Measurements from ENCODE around the gene FNIP1.
"Not testable (repeated sequence)": the region's sequence is repeated elsewhere in the genome, so short reads cannot be mapped to it uniquely, and the experiment has no call there.

The FNIP1 gene

DNA sequence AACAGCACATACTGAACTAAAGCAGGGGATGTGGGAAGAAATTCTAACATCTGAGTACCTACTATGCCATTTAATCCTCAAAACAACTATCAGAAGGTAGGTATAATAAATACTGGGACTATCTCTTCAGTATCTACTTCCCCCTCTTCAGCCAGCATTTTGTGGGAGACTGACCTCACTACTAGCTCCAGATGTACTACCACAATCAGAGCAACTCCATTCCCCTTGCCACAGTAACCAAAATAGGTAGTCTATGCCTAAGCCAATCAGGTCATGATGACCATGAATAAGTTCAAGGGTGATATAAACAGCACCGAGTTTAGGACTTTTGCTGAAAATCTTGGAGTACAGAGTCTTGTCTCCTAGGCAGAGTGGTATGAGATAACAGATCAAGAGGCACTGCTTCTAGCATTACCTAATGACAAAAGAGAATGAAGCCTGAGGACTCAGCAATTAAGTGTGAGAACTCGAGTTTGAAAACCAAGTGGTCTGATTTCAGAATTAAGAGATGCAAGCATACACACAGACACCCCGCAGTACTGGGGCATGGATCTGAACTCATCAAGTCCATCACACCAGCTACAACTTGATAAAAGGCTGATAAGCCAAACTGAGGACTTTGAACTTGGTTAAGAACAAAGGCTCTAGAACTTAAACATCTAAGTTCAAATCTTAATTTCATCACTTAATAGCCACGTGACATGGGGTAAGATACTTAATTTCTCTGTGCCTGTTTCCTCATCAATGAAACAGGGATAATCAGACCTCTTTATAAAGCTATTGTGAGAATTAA lies 9.7 kb downstream of the FNIP1 start:
- DNase-seq, result no peak

DNA sequence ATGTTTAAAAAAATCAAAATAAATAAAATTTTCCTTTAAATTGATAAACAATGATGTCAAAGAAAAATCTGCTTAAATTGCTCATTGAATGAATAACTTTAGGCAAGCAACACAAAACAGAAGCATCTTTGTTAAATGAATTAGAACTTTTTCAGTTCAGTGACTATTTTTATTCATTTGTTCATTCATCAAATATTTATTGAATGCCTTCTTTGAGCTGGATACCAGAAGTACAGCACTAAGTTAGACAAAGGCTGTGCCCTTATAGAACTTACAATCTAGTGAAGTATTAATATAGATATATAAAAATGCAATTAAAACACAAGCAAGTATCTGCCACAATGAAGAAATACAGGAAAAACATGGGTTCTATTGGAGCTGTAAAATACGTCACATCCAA lies 10.8 kb downstream of the FNIP1 start:
- no peak for DNase-seq

DNA sequence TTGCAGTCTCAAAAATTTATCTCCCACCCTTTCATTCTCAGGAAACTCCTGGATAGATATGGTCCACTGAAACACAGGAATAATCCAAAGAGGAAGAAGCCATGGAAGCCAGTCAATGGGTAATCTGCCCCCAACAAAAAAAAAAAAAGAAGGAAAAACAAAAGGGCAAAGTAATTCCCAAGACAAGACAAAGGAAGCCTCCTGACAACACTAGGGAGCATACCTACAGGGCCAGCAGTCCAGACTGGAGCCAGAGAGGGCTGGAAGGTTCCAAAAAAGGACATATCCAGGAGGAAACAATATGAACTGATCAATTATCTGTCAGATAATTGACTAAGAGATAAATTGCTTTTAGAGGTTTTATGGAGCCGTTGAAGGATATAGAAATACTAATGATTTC lies 12.9 kb downstream of the FNIP1 start:
- DNase-seq, result no peak

DNA sequence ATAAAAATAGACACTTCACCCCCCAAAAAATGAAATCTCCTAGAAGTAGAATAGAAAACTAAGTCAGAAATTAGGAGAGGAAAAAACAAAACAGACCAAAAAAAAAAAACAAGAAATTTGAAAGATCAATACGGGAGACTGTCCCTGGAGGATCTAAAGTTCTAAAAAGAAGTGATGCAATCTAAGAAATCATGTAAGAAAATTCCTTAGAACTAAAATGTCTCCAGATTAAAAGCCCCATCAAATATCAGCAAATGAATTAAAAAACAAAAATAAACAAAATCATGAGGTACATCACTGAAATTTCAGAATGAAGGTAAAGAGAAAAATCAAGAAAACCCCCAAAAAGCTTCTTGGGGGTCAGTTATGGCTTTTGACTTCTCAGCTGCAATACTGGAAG lies 13.5 kb downstream of the FNIP1 start:
- DNase-seq, result no peak

DNA sequence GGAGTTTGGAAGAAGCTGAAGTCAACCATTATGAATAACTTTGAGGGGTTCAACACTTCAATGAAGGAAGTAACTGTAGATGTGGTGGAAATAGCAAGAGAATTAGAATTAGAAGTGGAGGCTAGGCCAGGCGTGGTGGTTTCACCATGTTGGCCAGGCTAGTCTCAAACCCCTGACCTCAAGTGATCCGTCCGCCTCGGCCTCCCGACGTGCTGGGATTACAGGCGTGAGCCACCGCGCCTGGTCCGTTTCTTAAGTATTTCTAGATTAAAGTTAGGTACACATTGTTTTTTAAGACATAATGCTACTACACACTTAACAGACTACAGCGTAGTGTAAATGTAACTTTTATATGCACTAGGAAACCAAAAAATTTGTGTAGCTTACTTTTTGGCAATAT lies 14.1 kb downstream of the FNIP1 start:
- DNase-seq, result no peak

DNA sequence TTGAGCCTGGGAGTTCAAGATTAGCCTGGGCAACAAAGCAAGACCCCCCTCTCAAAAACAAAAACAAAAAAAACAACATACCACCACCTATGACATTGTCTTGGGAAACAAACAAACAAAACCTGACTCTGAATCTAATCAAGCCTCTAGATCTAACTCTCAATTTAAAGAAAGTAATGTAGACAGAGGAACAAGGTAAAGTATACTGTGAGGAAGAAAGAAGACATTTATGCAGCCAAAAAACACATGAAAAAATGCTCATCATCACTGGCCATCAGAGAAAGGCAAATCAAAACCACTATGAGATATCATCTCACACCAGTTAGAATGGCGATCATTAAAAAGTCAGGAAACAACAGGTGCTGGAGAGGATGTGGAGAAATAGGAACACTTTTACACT lies 18.7 kb downstream of the FNIP1 start:
- not testable (repeated sequence) for DNase-seq

DNA sequence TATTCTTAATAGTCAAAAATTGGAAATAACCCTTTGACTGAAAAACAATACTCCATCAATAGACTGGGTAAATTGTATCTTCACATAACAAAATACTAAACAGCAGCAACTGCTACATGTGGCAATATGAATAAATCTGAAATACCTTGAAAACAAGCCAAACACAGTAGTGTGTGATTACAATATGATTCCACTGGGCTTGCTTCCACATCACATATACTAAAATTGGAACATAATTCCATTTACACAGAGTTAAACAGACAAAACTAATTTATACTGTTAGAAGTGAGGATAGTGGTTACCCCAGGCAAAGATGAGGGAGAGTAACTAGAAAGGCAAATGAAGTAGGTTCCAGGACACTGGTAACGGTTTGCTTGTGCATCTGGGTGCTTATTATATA lies 20.4 kb downstream of the FNIP1 start:
- no peak for DNase-seq

DNA sequence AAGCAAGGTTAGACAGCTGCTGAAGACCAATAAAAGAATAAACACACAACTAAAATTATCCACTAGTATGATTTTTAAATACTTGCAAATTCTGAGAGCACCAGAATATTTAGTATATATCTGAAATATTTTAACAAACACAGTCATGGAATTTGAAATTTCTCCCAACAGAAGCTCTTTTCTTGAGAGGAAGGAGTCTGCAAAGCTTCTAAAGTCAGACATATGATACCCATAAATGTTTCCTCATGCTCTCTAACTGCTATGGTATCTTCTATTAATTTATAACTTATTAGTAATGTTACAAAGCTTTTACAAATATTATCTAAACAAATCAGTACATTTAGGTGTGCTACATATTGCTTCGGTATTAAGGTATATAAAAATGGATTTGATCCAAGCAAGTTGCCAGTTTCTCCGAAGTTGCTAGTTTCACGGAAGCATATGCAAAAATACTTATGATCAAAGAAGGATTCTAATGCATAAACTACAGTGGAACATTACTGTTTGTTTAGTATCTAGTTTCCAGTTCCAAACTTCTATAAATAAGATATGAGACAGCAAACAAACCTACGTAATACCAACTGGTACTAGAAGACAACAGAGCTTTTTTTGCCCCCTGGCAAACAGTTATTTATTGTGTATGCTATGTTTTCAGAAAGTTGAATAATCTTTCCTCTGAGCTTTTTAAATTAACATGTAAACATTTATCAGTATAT lies 22.0 kb downstream of the FNIP1 start:
- no peak for DNase-seq

DNA sequence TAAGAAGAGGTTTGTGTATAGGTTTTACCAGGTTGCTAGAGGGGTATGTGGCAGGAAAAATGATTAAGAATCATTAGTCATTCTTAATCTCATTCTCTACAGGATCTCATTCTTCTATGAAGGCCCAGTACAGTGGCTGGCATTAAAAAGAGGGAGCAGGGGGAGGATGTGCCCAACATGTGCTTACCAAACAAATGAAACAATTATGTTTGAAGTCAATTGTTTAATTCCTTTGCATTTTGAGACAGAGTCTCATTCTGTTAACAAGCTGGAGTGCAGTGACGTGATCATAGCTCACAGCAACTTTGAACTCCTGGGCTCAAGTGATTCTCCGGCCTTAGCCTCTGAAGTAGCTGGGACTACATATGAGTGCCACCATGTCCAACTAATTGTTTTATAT lies 23.0 kb downstream of the FNIP1 start:
- DNase-seq, result no peak

DNA sequence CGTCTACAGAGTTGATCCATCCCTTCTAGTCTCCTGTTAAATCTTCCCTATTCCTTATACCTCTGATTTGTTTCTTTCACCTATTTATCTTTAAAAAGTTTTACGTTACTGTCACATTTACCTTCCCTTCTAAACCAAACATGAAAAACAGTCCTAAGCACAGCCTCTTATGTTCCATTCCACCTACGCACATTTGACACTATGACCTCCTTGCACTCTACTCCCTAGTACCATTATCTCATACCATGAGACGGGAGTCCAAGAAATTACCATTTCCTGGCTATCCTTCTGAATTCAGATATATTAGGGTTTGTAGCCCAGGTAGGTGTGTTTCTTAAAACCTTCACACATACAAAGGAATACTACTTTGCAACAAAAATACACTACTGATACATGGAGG lies 25.1 kb downstream of the FNIP1 start:
- DNase-seq, result no peak

DNA sequence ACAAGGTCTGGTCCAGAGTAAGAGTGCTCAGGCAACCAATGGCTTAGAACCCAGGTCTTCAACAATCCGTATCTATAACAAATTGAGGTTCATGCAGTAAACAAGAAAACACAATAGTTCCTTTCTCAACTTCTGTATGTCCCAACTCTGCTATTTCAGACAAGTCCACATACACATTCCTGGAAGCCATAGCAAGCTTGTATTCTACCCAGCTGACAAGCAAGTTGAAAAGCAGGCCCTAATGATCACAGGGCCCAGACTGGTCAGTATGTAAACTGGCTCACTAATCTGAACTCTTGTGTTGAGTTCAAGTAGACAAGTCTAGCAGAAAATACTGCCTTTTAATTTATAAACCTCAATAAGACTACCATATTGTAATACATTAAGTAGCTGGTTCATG lies 26.9 kb downstream of the FNIP1 start:
- DNase-seq, result no peak

DNA sequence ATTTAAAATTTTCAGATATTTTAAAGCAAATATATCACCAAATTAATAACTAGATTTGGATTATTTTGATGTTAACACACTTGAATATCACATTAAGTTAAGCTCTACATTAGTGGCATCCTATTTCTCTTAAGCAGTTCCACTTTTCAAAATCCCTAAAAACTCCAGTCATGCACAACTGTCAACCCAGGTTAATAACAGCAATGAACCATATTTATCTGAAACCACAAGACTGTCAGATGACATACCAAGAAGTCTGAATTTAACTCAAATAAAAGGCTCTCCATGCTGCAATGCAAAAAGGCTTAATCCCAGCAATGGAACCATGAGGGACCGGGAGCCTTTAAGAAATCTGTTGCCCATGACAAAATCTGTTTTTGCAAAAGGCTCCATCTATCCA lies 27.5 kb downstream of the FNIP1 start:
- DNase-seq, result no peak

DNA sequence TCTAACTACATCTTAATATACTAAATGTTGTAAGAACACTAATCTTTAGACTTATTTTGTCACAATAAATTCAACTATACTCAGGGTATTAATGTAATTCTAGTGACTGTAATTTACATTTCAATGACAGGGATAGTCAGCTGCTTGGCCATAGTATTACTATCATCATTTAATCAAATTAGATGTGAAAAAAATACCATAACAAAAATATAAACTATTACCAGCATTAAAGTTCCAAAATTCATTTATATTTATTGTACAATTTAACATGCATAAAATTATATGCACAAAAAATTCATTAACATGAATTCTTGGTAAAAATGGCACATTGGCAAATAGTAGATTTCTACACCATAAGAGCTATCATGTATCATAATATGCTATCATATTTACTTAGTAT lies 28.9 kb downstream of the FNIP1 start:
- DNase-seq, result no peak

DNA sequence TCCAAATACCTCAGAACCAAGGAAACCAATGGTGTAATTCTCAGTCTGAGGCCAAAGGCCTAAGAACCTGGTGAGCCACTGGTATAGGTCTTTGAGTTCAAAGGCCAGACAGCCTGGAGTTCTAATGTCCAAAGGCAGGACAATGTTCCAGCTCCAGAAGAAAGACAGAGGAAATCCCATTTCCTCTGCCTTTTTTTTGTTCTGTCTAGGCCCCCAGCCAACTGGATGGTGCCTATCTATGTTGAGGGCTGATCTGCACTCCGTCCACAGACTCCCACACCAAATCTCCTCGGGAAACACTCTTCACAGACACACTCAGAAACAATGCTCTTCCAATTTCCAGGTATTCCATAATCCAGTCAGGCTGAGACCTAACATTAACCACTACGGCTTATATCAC lies 30.1 kb downstream of the FNIP1 start:
- no peak for DNase-seq

DNA sequence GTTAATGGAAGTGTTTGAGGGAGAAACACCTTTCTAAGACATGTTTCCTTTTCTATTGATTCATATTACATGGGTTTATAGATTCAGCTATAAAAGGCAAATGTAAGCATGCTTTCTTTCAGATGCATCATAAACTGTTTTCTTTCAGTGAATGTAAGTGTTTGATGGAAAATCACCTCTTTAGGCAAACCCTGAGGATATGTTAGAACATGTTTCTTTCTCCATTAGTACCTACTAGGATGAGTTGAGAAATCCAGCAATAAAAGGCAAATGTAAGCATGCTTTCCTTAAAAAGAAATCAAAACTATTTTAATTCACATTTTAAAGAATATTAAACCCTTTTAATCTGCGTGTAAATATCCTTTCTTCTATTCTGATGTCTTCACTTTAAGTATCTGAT lies 31.6 kb downstream of the FNIP1 start:
- DNase-seq, result no peak

DNA sequence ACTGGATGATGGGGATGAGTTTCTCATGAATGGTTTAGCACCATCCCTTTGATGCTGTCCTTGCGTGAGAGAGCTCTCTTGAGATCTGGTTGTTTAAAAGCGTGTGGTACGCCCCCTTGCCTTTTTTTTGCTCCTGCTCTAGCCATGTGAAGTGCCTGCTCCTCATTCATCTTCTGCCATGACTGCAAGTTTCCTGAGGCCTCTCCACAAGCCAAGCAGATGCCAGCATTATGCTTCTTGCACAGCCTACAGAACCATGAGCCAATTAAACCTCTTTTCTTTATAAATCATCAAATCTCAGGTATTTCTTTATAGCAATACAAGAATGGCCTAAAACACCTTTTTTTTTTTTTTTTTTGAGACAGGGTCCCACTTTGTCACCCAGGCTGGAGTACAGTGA lies 32.8 kb downstream of the FNIP1 start:
- no peak for DNase-seq

DNA sequence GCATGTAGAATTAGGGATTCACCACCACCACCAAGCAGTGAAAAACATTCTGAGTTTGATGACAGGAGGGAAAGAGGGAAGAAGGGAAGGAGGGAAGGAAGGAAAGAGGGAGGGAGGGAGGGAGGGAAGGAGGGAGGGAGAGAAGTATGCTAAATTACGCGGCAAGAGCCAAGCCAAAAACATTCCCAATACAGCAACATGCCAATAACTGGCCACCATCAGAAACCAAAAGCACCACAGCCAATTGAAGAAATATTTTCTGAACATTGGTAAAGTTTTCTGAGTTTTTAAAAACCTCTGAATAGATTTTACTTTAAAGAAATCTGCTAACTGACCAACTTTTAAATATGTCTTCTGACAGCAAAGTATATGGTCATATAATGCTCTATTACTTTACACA lies 36.0 kb downstream of the FNIP1 start:
- DNase-seq, result no peak

DNA sequence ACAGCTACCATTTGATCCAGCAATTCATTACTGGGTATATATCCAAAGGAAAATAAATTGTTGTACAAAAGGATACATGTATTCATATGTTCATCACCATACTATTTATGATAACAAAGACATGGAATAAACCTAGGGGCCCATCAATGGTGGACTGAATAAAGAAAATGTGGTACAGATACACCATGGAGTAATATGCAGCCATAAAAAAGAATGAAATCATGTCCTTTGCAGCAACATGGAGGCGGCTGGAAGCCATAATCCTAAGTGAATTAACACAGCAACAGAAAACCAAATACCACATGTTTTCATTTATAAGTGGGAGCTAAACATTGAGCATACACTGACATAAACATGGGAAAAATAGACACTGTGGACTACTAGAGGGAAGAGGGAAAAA lies 37.1 kb downstream of the FNIP1 start:
- DNase-seq, result no peak

DNA sequence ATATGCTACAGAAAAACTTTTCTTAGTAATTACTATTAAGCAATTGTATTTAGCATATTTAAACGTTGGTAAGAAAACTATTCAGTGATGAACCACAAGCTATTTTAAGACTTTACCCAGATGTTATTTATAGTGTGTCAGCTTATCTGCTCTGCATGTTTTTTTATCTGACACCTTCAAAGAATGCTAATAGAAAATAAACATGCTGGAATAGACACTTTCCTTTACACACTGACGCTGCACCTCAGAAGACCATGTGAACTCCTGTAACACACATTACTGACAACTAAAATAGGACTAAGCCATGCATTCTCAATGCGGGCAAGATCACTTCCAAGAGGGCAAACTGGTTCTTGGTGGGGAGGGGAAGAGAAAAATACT lies 38.3 kb downstream of the FNIP1 start:
- no peak for DNase-seq

DNA sequence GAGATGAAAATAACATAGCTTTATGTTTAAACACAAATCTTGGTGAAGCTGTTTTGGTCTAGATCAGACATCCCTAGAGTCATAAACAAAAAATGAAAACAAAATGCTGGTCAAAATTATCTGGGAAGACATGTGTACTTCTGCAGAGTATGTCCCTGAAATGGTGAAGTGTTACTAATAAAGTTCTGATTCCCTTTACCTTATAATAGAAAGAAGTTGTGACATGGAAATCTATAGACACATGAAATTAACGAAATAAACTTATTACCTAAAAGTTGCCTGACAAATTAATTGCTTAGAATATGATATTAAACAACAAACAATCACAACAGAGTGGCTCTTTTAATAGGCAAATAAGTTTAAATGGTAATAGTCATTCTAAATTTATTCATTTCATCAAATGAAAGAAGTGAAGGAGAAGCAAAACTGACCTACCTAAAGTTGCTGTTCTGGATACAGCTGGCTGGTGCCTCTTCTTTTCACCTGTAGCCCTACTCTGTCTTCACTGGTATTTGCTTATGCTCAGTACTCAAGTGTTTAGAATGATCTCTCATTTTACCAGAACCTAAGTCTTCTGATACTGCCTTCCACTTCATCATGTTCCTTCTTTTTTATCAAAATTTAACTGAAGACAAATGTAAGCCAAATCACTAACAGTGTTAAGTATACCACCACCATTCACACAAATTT lies 38.8 kb downstream of the FNIP1 start:
- no peak for DNase-seq

DNA sequence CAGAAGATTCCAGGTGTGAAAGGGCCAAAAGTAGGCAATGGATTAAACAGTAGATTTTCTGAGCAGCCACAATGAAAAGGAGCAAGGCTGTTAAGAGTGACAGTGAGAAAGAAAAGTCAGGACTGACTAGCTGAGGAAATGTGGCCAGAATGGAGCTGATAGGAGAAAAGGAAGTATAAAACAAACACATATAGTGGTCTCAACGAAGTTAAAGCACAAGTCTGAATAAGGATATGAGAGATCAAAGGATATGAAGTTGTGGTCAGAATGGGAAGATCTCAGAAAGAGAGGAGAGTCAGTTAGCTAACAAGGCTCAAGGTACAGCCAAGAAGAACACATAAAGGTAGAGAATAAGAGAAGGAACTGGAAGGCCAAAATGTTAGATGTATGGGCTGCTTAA lies 39.9 kb downstream of the FNIP1 start:
- DNase-seq, result no peak

DNA sequence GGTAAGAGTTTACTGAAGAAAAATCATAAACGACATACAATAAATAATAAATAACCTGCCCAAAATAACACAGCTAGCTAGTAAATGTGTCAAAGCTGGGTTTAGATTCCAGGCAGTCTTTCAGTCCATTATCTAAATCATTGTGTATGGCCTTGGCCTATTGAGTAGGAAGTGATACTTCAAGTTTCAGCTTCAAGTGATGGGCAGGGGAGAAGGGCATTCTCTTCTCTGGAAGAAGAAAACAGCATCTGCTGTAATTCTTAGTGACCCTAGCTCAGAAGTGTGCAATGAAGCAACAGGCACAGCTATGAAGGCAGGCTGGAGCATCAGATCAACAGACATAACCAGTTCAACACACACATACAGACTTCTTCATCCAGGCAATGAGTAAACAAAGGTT lies 42.5 kb downstream of the FNIP1 start:
- DNase-seq, result no peak

DNA sequence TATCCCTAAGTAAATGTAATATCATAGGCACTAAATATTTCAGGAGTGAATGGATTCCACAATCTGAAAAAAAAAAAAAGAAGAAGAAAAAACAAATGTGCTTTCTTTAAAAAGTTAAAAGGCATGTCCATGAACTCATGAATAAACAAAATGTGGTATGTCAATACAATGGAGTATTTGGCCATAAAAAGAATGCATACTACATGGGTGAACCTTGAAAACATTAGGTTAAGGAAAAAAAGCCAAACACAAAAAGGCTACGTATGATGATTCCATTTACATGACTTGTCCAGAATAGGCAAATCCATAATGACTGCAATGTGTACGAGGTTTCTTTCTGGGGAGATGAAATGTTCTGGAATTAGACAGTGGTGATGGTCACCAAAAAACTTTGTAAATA lies 45.3 kb downstream of the FNIP1 start:
- DNase-seq, result no peak
